ENCODE data around the gene GSTM4.

GRCh38 chr1:109611308-109611990, 44.5 kb upstream of the GSTM4 start:
- TF ChIP-seq EZH2 (IDR thresholded peaks at IDR 0.05; ENCODE audit: low read depth, low read length, severe bottlenecking) (no peak), CTCF (IDR thresholded peaks at IDR 0.05; ENCODE audit: control extremely low read depth in 1 of 3, insufficient read depth in 1 of 3, low read depth in 1 of 3, low read length in 3 of 3) (no peak), TAF1 (IDR thresholded peaks at IDR 0.05; ENCODE audit: low read depth, low read length) (no peak)
